HG03442 (cell line): ENCODE data around the gene CALN1.

ENCODE experiments used
- ATAC-seq: cut with Tn5 transposase; IDR thresholded peaks from one replicate; pipeline ENCODE4 v1.9.1; 2021; ENCODE audit warnings: mild to moderate bottlenecking, moderate library complexity; ENCODE audit not compliant: unreplicated experiment

The CALN1 gene

GRCh38 chr7:72326811-72327210 is 85.3 kb downstream of the CALN1 start:
- no peak for ATAC-seq

DNA sequence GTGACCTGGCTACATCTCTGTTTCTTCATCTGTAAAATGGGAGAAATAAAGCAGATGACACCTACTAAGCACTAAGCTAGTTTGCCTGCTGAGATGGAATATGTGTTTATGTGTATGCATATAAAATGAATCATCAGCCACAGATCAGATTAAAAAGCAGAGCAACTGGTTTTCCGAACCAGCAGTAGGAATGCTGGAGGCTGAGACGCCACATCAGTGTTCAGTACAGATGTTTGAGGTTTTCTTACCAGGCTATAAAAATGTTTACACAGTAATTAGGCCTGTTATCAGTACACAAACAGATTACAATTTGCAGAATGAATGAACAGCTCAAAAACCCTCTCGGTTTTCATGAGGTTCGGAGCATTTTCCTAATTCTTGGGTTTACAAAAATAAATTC is 85.8 kb downstream of the CALN1 start:
- ATAC-seq, result no peak

- no peak for ATAC-seq
Measured at GRCh38 chr7:72325561-72325960, 86.6 kb downstream of the CALN1 start.

- ATAC-seq, result no peak
Measured at GRCh38 chr7:72321637-72322036, 90.5 kb downstream of the CALN1 start.

GRCh38 chr7:72321081-72321480 is 91.1 kb downstream of the CALN1 start:
- no peak for ATAC-seq

- ATAC-seq, result no peak
Measured at GRCh38 chr7:72317341-72317740, 94.8 kb downstream of the CALN1 start.

DNA sequence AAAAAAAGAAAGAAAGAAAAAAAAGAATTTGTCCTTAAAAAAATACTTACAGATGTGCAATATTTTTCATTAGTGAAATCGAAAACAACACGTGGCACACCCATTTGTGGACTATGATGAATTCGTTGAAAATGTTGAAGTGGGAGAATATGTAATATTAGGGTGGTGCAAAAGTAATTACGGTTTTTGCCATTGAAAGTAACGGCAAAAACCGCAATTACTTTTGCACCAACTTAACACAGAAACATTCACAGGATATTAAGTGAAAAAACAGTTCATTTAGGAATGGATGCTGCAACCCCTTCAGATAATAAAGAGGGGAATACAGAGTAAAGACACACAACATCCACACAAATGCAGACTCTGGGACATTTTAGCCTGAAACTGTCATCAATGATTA is 96.0 kb downstream of the CALN1 start:
- ATAC-seq, result no peak

- no peak for ATAC-seq
Measured at GRCh38 chr7:72313906-72314305, 98.2 kb downstream of the CALN1 start.

DNA sequence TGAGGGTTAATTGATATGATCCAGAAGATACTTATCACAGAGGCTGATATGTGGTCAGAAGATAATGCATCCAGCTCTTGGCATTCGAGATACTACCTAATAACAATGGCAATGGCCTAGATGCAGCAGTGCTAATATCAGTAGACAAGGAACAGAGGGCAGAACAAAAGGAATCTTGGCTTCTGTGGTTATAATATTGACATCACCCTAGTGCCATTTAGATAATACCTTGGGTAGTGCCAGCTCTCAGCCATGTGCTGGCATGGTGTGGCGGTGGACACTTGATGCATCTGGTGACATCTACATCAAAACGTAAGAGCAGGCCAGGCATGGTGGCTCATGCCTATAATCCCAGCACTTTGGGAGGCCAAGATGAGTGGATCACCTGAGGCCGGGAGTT is 101.8 kb downstream of the CALN1 start:
- ATAC-seq, result no peak

DNA sequence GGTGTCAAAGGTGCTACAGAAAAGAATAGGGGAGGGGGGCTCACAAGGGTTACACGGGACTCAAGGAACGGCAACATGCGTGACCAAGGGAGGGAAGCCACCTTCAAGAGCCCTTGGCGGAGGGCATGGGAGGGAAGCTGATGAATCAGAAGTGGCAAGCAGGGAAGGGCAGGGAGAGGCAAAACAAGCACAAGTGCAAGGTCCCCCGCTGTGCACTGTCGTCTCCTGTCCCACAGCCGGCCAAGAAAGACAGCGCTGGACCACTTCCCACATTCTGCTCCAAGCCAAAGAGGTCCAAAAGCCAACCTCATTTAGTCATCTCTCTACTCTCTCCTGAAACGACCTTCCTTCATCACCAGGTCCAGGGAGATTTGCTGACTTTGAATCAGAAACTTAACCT is 102.7 kb downstream of the CALN1 start:
- no peak for ATAC-seq

DNA sequence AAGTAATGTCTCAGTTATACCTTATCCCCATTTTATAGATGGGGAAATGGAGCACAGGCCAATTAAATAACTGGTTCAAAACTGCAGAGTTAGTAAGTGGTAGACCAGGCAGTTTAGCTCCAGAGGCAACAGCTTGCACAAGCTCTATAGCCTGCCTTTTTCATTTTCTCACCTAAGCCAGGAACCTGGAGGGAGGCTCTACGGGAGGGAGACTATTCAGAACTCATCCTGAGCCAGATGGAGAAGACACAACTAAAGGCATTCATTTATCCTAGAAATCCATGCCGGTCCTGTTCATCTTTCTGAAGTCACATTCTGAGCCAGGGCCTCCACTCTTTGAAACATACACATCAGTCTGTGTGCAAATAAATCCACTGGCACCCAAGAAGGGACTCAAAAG is 103.2 kb downstream of the CALN1 start:
- no peak for ATAC-seq

- no peak for ATAC-seq
Measured at GRCh38 chr7:72307566-72307965, 104.6 kb downstream of the CALN1 start.

GRCh38 chr7:72298912-72299311 is 113.2 kb downstream of the CALN1 start:
- ATAC-seq, result no peak

GRCh38 chr7:72298091-72298490 is 114.0 kb downstream of the CALN1 start:
- ATAC-seq, result no peak

DNA sequence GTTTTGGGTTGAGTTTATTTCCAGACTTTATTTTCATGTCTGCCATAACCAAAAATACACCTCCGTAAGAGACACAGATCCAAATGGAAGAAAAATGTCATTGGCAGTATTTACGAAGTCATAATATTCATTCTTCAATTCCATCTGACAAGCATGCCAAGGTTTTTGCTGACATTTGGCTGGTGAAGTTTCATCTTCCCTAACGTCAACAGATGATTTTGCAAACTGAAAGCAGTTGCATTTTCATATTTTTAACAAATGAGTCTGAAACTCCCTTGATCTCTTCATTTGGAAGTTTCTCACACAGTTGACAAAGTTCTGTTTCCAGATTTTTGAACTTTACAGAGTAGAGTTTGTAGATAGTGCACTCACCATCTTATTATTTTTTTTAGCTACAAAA is 114.5 kb downstream of the CALN1 start:
- no peak for ATAC-seq

DNA sequence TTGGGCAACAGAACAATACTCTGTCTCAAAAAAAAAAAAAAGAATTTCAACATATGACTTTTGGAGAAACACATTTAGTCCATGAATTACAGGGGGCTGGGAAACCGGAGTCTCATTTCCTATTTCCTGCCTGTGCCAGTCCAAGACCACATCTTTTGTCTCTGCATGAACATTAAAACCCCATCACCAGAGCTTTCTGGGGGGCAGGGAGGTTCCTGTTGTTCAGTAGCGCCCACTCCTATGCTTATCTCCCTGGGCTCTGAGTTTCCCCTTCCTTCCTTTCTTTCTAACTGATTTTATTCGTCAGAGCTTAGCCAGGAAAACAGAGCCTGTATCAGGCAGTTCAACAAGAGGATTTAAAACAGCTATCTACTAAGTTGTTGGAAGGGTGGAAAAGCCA is 119.3 kb downstream of the CALN1 start:
- no peak for ATAC-seq

- ATAC-seq, result no peak
Measured at GRCh38 chr7:72292118-72292517, 120.0 kb downstream of the CALN1 start.

GRCh38 chr7:72286519-72286918 is 125.6 kb downstream of the CALN1 start:
- ATAC-seq, result no peak

- ATAC-seq, result no peak
Measured at GRCh38 chr7:72283309-72283708, 128.8 kb downstream of the CALN1 start.

GRCh38 chr7:72281308-72281707 is 130.8 kb downstream of the CALN1 start:
- ATAC-seq, result no peak

DNA sequence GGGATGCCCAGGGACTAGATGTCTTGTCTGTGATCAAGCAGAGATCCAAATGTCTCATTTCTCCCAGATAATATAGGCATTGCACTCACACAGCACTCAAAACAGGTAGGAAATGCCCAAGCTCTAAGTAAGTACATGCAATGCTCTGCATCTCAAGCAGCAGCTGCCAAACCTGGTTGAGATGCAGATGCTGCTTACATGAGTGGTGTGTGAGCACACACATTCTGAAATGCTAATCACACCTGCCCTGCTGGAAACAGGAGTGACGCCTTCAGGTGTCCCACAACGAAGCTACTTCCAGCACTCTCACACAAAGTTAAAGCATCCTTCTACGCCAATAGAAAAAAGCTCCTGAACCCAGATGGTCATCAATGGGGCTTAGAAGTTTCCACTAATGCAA is 132.9 kb downstream of the CALN1 start:
- ATAC-seq, result no peak

GRCh38 chr7:72278550-72278949 is 133.6 kb downstream of the CALN1 start:
- ATAC-seq, result no peak

- ATAC-seq, result no peak
Measured at GRCh38 chr7:72275382-72276070, 136.6 kb downstream of the CALN1 start.
